Colonic mucosa (tissue), 4 donors: ENCODE measurements around the gene ANO7. TPM values are rescaled to one million over a fixed set of nuclear protein-coding genes. Genes with fewer than 3 reads are reported as not detected.

Experiments
- DNase-seq: peaks from one replicate; pipeline ENCODE4 v3.0.0-alpha.2; 2020
- H3K27ac ChIP-seq: fragments of 200-600 bp; one replicate; pipeline ENCODE4 v1.8.0; 2021
- H3K27me3 ChIP-seq: fragments of 200-600 bp; one replicate; pipeline ENCODE4 v1.8.0; 2021
- H3K36me3 ChIP-seq: fragments of 200-600 bp; one replicate; pipeline ENCODE4 v1.8.0; 2021
- H3K4me1 ChIP-seq: fragments of 200-600 bp; one replicate; pipeline ENCODE4 v1.8.0; 2021; ENCODE audit warnings: mild to moderate bottlenecking
- H3K4me3 ChIP-seq: fragments of 200-600 bp; one replicate; pipeline ENCODE4 v1.8.0; 2021
- H3K9ac ChIP-seq, 2 donors: one replicate each; pipeline ENCODE4 v1.7.0; 2013; ENCODE audit warnings: control low read depth in 2 of 2, low read depth in 2 of 2, low read length in 2 of 2
- H3K9me3 ChIP-seq: fragments of 200-600 bp; one replicate; pipeline ENCODE4 v1.8.0; 2021
- CTCF ChIP-seq: fragments of 200-600 bp; IDR thresholded peaks from one replicate; pipeline ENCODE4 v1.8.0; 2022; ENCODE audit warnings: antibody characterized with exemption, mild to moderate bottlenecking
- intact Hi-C: fragments of 100-400 bp; cut with DNase I; formaldehyde crosslinking; loops from one replicate; pipeline ENCODE4 v1.14.1; 2022
- total RNA-seq, 2 donors: library from RNA; stranded (reverse); fragmentation: NEBNext Ultra II Directional in 1 of 2; extraction: Animal tissue kit (Norgen Biotek cat#: 25700) in 1 of 2; gene quantifications; one replicate each; pipeline ENCODE4 v1.2.1, GENCODE V29; 2021
- donor health status: healthy.
- donor health status: DM: no; HTN: no; CAD: no.
- donor health status: DM: no; HTN: no; CAD: no.

The ANO7 gene
- total RNA-seq, 2 donors from 2014 or later: 41.4 to 55.0 TPM

GRCh38 chr2:241226723-241227572 lies 38.5 kb downstream of the ANO7 start:
- H3K9me3 ChIP-seq: no peaks in the 10 kb centered on the region
- no peaks in the 10 kb centered on the region for H3K4me1 ChIP-seq
- TF ChIP-seq CTCF: no peak
- H3K27me3 ChIP-seq: no peaks in the 10 kb centered on the region
- H3K4me3 ChIP-seq: no peak overlapping the region
- H3K9ac ChIP-seq: no peak overlapping the region
- H3K36me3 ChIP-seq: peaks cover 17% of the 10 kb centered on the region
- H3K27ac ChIP-seq: no peak overlapping the region
- intact Hi-C loops: no loop called here
- no peak for DNase-seq

DNA sequence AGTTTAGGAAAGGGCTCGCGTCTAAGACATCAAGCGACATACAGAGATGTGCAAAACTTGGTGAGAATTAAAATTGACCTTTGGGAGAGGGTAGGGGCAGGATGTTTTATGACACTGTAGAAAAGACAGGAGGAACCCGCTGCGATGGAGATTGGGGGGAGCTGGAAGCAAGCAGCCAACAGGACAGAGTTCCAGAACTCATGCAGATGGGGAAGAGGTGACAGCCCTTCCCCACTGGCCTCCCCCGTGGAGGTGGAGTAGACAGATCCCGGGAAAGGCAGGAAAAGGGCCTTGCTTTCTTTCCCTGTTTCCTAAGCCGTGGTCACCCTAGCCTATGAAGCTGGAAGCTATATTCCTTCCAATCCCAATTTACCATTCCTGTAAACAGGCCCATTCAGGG lies 39.1 kb downstream of the ANO7 start:
- Histone ChIP-seq H3K27ac (no peak overlapping the region), H3K27me3 (no peaks in the 10 kb centered on the region), H3K9ac (no peak overlapping the region), H3K36me3 (peaks cover 20% of the 10 kb centered on the region), H3K4me1 (no peaks in the 10 kb centered on the region), H3K4me3 (no peak overlapping the region), H3K9me3 (no peaks in the 10 kb centered on the region)
- no peak for DNase-seq
- TF ChIP-seq CTCF: no peak
- intact Hi-C loops: no loop called here

GRCh38 chr2:241228081-241228859 lies 39.8 kb downstream of the ANO7 start:
- intact Hi-C loops: no loop called here
- Histone ChIP-seq H3K36me3 (peaks cover 26% of the 10 kb centered on the region), H3K27me3 (no peaks in the 10 kb centered on the region), H3K4me3 (no peak overlapping the region), H3K9me3 (no peaks in the 10 kb centered on the region), H3K4me1 (no peaks in the 10 kb centered on the region), H3K9ac (no peak overlapping the region), H3K27ac (no peak overlapping the region)
- no peak for TF ChIP-seq CTCF
- no peak for DNase-seq

DNA sequence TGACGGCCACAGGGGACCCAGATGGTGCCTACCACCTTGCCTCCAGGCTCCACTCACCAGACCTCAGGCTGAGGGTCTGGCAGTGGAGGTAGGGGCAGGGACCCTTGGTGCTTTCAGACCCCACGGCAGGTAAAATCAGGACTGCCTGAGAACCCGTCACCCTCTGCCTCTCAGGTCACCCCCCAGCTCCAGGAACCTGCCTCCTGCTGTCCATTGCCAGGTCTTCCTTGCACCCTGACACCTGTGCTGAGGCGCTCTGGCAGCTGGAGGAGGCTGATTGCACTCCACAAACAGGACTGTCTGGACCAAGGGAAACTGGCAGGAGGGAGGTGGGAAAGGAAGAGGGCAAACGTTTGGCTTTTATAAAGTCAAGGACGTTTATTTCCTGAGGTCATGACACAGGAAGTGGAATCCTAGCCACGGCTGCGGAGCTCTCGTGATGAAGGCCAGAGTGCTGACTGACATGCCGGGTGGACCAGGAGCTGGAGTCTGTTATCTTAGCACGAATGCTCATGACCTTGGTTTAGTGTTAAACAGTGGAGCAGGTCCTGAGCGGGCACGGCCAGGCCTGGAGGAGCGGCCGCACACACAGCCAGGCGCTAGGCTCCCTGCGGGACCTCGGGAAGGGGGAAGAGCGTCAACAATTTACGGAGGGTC lies 40.5 kb downstream of the ANO7 start:
- H3K4me3 ChIP-seq: no peak overlapping the region
- H3K9ac ChIP-seq: no peak overlapping the region
- DNase-seq: no peak
- H3K4me1 ChIP-seq: no peaks in the 10 kb centered on the region
- TF ChIP-seq CTCF: no peak
- H3K9me3 ChIP-seq: no peaks in the 10 kb centered on the region
- H3K27me3 ChIP-seq: no peaks in the 10 kb centered on the region
- H3K36me3 ChIP-seq: peaks cover 27% of the 10 kb centered on the region
- intact Hi-C loops: no loop called here
- H3K27ac ChIP-seq: no peak overlapping the region

DNA sequence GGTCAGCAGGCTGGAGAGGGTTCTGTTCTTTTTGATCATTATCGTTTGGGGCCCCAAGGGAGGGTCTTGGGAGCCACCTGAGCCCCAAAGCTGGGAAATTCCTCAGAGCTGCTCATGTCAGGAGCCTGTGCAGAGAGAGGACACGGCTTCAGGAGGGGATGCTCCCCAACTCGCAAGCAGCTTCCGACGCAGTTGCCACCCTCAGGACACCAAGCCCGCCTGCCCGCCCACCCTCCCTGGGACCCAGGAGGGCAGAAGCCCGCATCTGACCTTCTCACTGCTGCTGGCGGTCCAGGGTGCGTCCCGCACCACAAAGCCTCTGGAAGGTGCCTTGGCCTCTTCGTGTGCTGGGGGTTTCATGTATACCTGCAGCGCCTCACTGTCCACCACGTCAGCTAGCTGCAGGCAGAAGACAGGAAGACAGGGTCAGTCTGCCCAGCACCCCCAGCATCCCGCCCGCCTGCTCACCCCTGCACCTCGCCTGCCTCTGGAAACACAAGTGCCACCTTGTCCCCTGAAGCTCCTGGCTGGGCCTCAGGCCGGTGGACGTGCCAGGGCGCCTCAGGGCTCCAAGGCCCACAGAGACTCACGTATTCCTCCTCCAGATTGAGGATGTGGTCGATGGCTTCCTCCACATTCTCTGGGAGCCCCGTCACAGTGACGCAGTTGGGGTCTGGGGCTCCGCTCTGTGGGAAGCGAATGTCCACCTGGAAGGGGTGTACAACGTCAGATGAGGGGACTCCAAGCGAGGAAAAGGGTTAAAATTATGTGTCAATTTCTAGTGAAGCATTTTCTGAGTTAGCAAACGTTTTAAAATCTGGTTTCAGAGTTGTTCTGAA lies 41.3 kb downstream of the ANO7 start:
- peaks cover 35% of the 10 kb centered on the region for H3K36me3 ChIP-seq
- no peak for TF ChIP-seq CTCF
- no peaks in the 10 kb centered on the region for H3K9me3 ChIP-seq
- H3K9ac ChIP-seq: no peak overlapping the region
- intact Hi-C loops: no loop called here
- no peak overlapping the region for H3K4me3 ChIP-seq
- H3K4me1 ChIP-seq: no peaks in the 10 kb centered on the region
- no peak for DNase-seq
- H3K27me3 ChIP-seq: no peaks in the 10 kb centered on the region
- H3K27ac ChIP-seq: no peak overlapping the region
